SU-DHL-6 (cell line): ENCODE measurements around the gene PDPN.

Experiments used
- H2AFZ ChIP-seq: fragments of 200-600 bp; sonication (generic); 2 replicates; pipeline ENCODE4 v1.6.1; 2014; ENCODE audit warnings: low read depth, mild to moderate bottlenecking, moderate library complexity, mixed read lengths, antibody characterized with exemption, low read length; ENCODE audit not compliant: severe bottlenecking
- H3F3A ChIP-seq: fragments of 200-600 bp; shearing (Covaris generic); 2 replicates; pipeline ENCODE4 v1.6.0; 2016; ENCODE audit warnings: antibody characterized with exemption, mild to moderate bottlenecking; ENCODE audit not compliant: insufficient read depth
- H3K27ac ChIP-seq: fragments of 200-600 bp; sonication (generic); 2 replicates; pipeline ENCODE4 v1.5.1; 2016; ENCODE audit warnings: low read depth, mild to moderate bottlenecking, low read length, moderate library complexity, mixed read lengths
- H3K27me3 ChIP-seq: fragments of 200-600 bp; sonication (generic), shearing (Covaris generic); 2 replicates; pipeline ENCODE4 v1.6.0; 2014; ENCODE audit warnings: mild to moderate bottlenecking, low read length
- H3K36me3 ChIP-seq: fragments of 200-600 bp; sonication (generic); 2 replicates; pipeline ENCODE4 v1.6.1; 2014; ENCODE audit warnings: mild to moderate bottlenecking, low read length, mixed read lengths
- H3K4me2 ChIP-seq: fragments of 300-600, 200-600 bp; shearing (Covaris generic), sonication (generic); 2 replicates; pipeline ENCODE4 v1.6.0; 2014; ENCODE audit warnings: low read length, low read depth, mild to moderate bottlenecking; ENCODE audit not compliant: poor library complexity, severe bottlenecking
- H3K4me3 ChIP-seq: fragments of 200-600 bp; sonication (generic); 2 replicates; pipeline ENCODE4 v1.5.1; 2014; ENCODE audit warnings: antibody characterized with exemption, low read length, mild to moderate bottlenecking, mixed read lengths; ENCODE audit not compliant: insufficient read depth, poor library complexity, severe bottlenecking
- H3K79me2 ChIP-seq: fragments of 200-600 bp; sonication (generic); 2 replicates; pipeline ENCODE4 v1.6.1; 2014; ENCODE audit warnings: mild to moderate bottlenecking, low read length, moderate library complexity; ENCODE audit not compliant: insufficient read depth
- H3K9ac ChIP-seq: fragments of 200-600 bp; sonication (generic); 2 replicates; pipeline ENCODE4 v1.7.0; 2014; ENCODE audit warnings: mild to moderate bottlenecking, low read length
- H3K9me2 ChIP-seq: fragments of 200-600 bp; sonication (generic); replicated peaks from 2 replicates; pipeline ENCODE4 v1.6.1; 2014; ENCODE audit warnings: low read length; ENCODE audit not compliant: insufficient read depth
- H3K9me3 ChIP-seq: fragments of 200-600 bp; sonication (generic); 2 replicates; pipeline ENCODE4 v1.6.1; 2014; ENCODE audit warnings: low read length, mixed read lengths; ENCODE audit not compliant: insufficient read depth
- H4K20me1 ChIP-seq: fragments of 200-600 bp; sonication (generic); 2 replicates; pipeline ENCODE4 v1.6.1; 2014; ENCODE audit warnings: low read depth, mild to moderate bottlenecking, antibody characterized with exemption, low read length, moderate library complexity, mixed read lengths
- CTCF ChIP-seq: fragments of 200-600 bp; sonication (generic); IDR thresholded peaks from one replicate; pipeline ENCODE4 v1.5.1; 2017; ENCODE audit warnings: antibody characterized with exemption, mild to moderate bottlenecking, low read length, moderate library complexity; ENCODE audit not compliant: insufficient read depth, poor library complexity, severe bottlenecking
- EZH2phosphoT487 ChIP-seq: fragments of 200-600 bp; sonication (generic), shearing (Covaris generic); conservative IDR thresholded peaks from 2 replicates; pipeline ENCODE4 v1.6.1; 2018; ENCODE audit warnings: mild to moderate bottlenecking, antibody characterized with exemption, low read length, moderate library complexity, mixed read lengths

PDPN gene

GRCh38 chr1:13588946-13589796, 5.5 kb downstream of the PDPN start:
- Histone ChIP-seq H3K9ac (no peak overlapping the region), H3K27ac (no peak overlapping the region), H3K9me3 (no peaks in the 10 kb centered on the region), H2AFZ (no peak overlapping the region), H3K27me3 (no peaks in the 10 kb centered on the region), H3F3A (no peaks in the 10 kb centered on the region), H3K4me3 (no peak overlapping the region), H4K20me1 (no peaks in the 10 kb centered on the region), H3K79me2 (no peaks in the 10 kb centered on the region), H3K9me2 (no peaks in the 10 kb centered on the region), H3K4me2 (no peak overlapping the region), H3K36me3 (no peaks in the 10 kb centered on the region)
- no peak for TF ChIP-seq EZH2phosphoT487
- TF ChIP-seq CTCF = no peak

- TF ChIP-seq EZH2phosphoT487 = no peak
- TF ChIP-seq CTCF = no peak
- no peak overlapping the region for H3K9ac ChIP-seq
- no peaks in the 10 kb centered on the region for H3K79me2 ChIP-seq
- no peak overlapping the region for H3K27ac ChIP-seq
- no peaks in the 10 kb centered on the region for H3K9me2 ChIP-seq
- no peaks in the 10 kb centered on the region for H3K36me3 ChIP-seq
- H3K4me3 ChIP-seq = no peak overlapping the region
- H3K27me3 ChIP-seq = no peaks in the 10 kb centered on the region
- no peak overlapping the region for H3K4me2 ChIP-seq
- no peaks in the 10 kb centered on the region for H3F3A ChIP-seq
- H2AFZ ChIP-seq = no peak overlapping the region
- no peaks in the 10 kb centered on the region for H4K20me1 ChIP-seq
- no peaks in the 10 kb centered on the region for H3K9me3 ChIP-seq
These were observed 6.9 kb downstream of the PDPN start for GRCh38 chr1:13590486-13590885.

DNA sequence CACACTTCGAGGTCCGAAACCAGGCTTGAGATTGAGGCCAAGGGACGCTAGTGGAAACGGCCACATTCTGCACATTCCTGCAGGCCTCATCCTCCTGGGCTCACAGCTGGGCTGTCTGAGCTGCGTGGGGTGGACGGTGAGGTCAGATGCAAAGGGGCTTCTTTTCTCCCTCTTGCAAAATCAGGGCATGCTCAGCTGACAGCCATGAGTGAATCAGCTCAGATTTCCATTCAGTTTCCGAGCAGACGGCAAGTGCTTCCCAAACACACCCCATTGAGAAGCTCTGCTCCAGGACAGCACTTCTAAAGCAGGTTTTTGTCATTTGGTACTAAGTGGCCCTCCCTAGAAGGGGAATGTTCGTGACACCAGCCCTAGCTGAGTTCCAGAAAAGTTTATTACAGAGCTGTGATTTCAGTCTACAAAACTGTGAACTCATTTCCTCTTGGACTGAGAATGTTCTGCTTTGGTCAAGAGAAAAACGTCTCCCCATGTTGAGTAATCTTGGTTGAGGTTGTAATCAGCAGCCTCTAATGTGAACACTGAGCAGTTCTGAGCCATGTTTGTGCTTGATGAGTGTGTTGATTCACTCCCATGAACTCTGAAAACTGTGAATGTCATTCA, 10.0 kb downstream of the PDPN start:
- Histone ChIP-seq H3K79me2 (no peaks in the 10 kb centered on the region), H2AFZ (no peak overlapping the region), H3F3A (no peaks in the 10 kb centered on the region), H3K27me3 (no peaks in the 10 kb centered on the region), H3K4me2 (no peak overlapping the region), H4K20me1 (no peaks in the 10 kb centered on the region), H3K9me3 (no peaks in the 10 kb centered on the region), H3K36me3 (no peaks in the 10 kb centered on the region), H3K4me3 (no peak overlapping the region), H3K27ac (no peak overlapping the region), H3K9me2 (no peaks in the 10 kb centered on the region), H3K9ac (no peak overlapping the region)
- TF ChIP-seq EZH2phosphoT487 (no peak), CTCF (no peak)
